ENCODE measurements around the gene ANXA6. TPM values are rescaled to one million over a fixed set of nuclear protein-coding genes. Genes with fewer than 3 reads are reported as not detected.

Gene ANXA6
- total RNA-seq, 1 donor from 2014 or later, result 320 TPM

- Histone ChIP-seq H3K27me3 (ENCODE audit: insufficient read depth, low read length) (no peaks in the 10 kb centered on the region), H3K4me2 (ENCODE audit: low read length) (no peak overlapping the region), H3K4me1 (ENCODE audit: insufficient read depth, low read length) (peaks cover 46% of the 10 kb centered on the region), H3K4me3 (ENCODE audit: insufficient read depth, low read depth, low read length) (no peak overlapping the region), H3K36me3 (ENCODE audit: insufficient read depth, low read length) (peaks cover 12% of the 10 kb centered on the region), H2AFZ (ENCODE audit: low read depth, low read length) (no peak overlapping the region), H3K79me2 (ENCODE audit: insufficient read depth, low read length) (peaks cover 79% of the 10 kb centered on the region), H3K27ac (ENCODE audit: low read depth, low read length) (no peak overlapping the region), H3K9ac (ENCODE audit: low read length) (no peak overlapping the region), H4K20me1 (ENCODE audit: insufficient read depth, low read length) (peaks cover 21% of the 10 kb centered on the region), H3K9me3 (ENCODE audit: insufficient read depth, low read depth, low read length) (peaks cover 5% of the 10 kb centered on the region)
- no peak for TF ChIP-seq CTCF (IDR thresholded peaks at IDR 0.05; ENCODE audit: insufficient read depth, low read depth, low read length)
- TF ChIP-seq EZH2 (IDR thresholded peaks at IDR 0.05; ENCODE audit: insufficient read depth, low read length), result no peak
- H3K9me3 Mint-ChIP-seq (ENCODE audit: unreplicated experiment), result no peaks in the 10 kb centered on the region
- H3K4me1 Mint-ChIP-seq (ENCODE audit: low read depth, unreplicated experiment), result peaks cover 64% of the 10 kb centered on the region
- FAIRE-seq (no peak), DNase-seq (ENCODE audit: low read depth) (no peak)
- no peak overlapping the region for H3K4me3 Mint-ChIP-seq (ENCODE audit: unreplicated experiment)
- H3K36me3 Mint-ChIP-seq (ENCODE audit: low read depth, unreplicated experiment), result peaks cover 16% of the 10 kb centered on the region
- H3K27me3 Mint-ChIP-seq (ENCODE audit: low read depth, unreplicated experiment), result no peaks in the 10 kb centered on the region
- no peak overlapping the region for H3K27ac Mint-ChIP-seq (ENCODE audit: unreplicated experiment)
Measured at GRCh38 chr5:151065609-151066008, 92.0 kb downstream of the ANXA6 start.

DNA sequence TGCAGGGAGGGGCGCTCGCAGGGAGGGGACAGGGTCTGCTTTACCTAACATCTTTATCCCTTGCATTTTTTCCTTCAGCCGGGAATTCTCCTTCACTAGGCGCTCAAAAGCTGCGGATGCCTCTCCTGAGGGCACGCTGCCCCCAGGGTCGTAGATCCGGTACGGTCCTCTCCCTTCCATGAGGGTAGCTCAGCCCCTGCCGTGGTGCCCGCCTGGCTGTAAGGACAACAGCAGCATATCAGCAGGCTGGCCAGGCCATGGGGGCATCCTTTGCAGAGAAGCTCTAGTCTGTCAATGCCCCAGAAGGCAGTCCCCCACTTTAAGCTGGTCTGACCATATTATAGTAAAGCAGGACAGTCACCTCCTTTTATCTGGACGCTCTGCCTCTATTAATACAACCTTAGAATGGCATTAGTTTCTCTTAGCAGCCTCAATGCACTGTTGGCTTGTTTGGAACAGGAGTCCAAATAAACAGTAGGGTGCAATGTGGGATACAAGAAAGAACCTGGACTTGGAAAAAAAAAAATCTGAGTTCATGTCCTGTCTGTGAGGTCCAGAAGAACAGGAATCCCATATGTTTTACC, 92.6 kb downstream of the ANXA6 start:
- H3K27me3 ChIP-seq (ENCODE audit: insufficient read depth, low read length), result no peaks in the 10 kb centered on the region
- peaks cover 46% of the 10 kb centered on the region for H3K4me1 ChIP-seq (ENCODE audit: insufficient read depth, low read length)
- no peak overlapping the region for H3K4me3 Mint-ChIP-seq (ENCODE audit: unreplicated experiment)
- no peak for FAIRE-seq
- no peak overlapping the region for H3K9ac ChIP-seq (ENCODE audit: low read length)
- H3K36me3 ChIP-seq (ENCODE audit: insufficient read depth, low read length), result peaks cover 12% of the 10 kb centered on the region
- H2AFZ ChIP-seq (ENCODE audit: low read depth, low read length), result no peak overlapping the region
- DNase-seq (ENCODE audit: low read depth), result no peak
- H3K36me3 Mint-ChIP-seq (ENCODE audit: low read depth, unreplicated experiment), result peaks cover 22% of the 10 kb centered on the region
- H3K4me3 ChIP-seq (ENCODE audit: insufficient read depth, low read depth, low read length), result no peak overlapping the region
- H4K20me1 ChIP-seq (ENCODE audit: insufficient read depth, low read length), result peaks cover 21% of the 10 kb centered on the region
- H3K27me3 Mint-ChIP-seq (ENCODE audit: low read depth, unreplicated experiment), result no peaks in the 10 kb centered on the region
- H3K4me2 ChIP-seq (ENCODE audit: low read length), result no peak overlapping the region
- no peak overlapping the region for H3K27ac Mint-ChIP-seq (ENCODE audit: unreplicated experiment)
- peaks cover 60% of the 10 kb centered on the region for H3K4me1 Mint-ChIP-seq (ENCODE audit: low read depth, unreplicated experiment)
- no peak overlapping the region for H3K27ac ChIP-seq (ENCODE audit: low read depth, low read length)
- no peak for TF ChIP-seq CTCF (IDR thresholded peaks at IDR 0.05; ENCODE audit: insufficient read depth, low read depth, low read length)
- TF ChIP-seq EZH2 (IDR thresholded peaks at IDR 0.05; ENCODE audit: insufficient read depth, low read length), result no peak
- H3K9me3 Mint-ChIP-seq (ENCODE audit: unreplicated experiment), result no peaks in the 10 kb centered on the region
- peaks cover 5% of the 10 kb centered on the region for H3K9me3 ChIP-seq (ENCODE audit: insufficient read depth, low read depth, low read length)
- H3K79me2 ChIP-seq (ENCODE audit: insufficient read depth, low read length), result peaks cover 73% of the 10 kb centered on the region
